ENCODE results near the gene PRDX3. TPM values are rescaled to one million over a fixed set of nuclear protein-coding genes. Genes with fewer than 3 reads are reported as not detected.
"Not testable (repeated sequence)": the region's sequence is repeated elsewhere in the genome, so short reads cannot be mapped to it uniquely, and the experiment has no call there.

Gene PRDX3
- total RNA-seq, 3 donors from 2014 or later (not counting 1 experiment from before 2014, with no cell fraction given) = 12.5 to 17.4 (median 15.3) TPM

GRCh38 chr10:119139464-119140067, 39.0 kb downstream of the PRDX3 start:
- peak; percentile 41 for TF ChIP-seq CTCF (IDR thresholded peaks at IDR 0.05)
- Histone ChIP-seq H3K4me1 (ENCODE audit: control insufficient read depth, insufficient read depth, low read length) (peaks cover 6% of the 10 kb centered on the region), H3K4me3 (ENCODE audit: low read length) (no peak overlapping the region), H3K9me3 (ENCODE audit: control insufficient read depth, insufficient read depth, low read length) (no peaks in the 10 kb centered on the region), H3K36me3 (ENCODE audit: control insufficient read depth, insufficient read depth, low read length) (no peaks in the 10 kb centered on the region), H3K27me3 (ENCODE audit: control insufficient read depth, insufficient read depth, low read length) (no peaks in the 10 kb centered on the region), H3K27ac (ENCODE audit: low read length) (no peak overlapping the region)
- Mint-ChIP-seq H3K36me3 (no peaks in the 10 kb centered on the region), H3K27ac (peak overlapping the region in 1 of 2 donors; percentile 24), H3K9me3 (no peaks in the 10 kb centered on the region), H3K4me3 (no peak overlapping the region), H3K27me3 (ENCODE audit: low read depth in 2 of 2) (no peaks in the 10 kb centered on the region), H3K4me1 (peaks cover 7 to 14% of the 10 kb centered on the region in 2 donors)
- DNase-seq = peak; percentile 34 to 70
- ATAC-seq = peak; percentile 74 to 77 (median 77)
- 85% methylated on average over 13 of the region's 13 CpGs for WGBS (ENCODE audit: insufficient coverage)
- intact Hi-C loops (cut with micrococcal nuclease) = no loop called here

- Histone ChIP-seq H3K4me1 (ENCODE audit: control insufficient read depth, insufficient read depth, low read length) (peaks cover 9% of the 10 kb centered on the region), H3K27ac (ENCODE audit: low read length) (no peak overlapping the region), H3K27me3 (ENCODE audit: control insufficient read depth, insufficient read depth, low read length) (no peaks in the 10 kb centered on the region), H3K9me3 (ENCODE audit: control insufficient read depth, insufficient read depth, low read length) (no peaks in the 10 kb centered on the region), H3K36me3 (ENCODE audit: control insufficient read depth, insufficient read depth, low read length) (peaks cover 5% of the 10 kb centered on the region), H3K4me3 (ENCODE audit: low read length) (no peak overlapping the region)
- peaks cover 7 to 14% of the 10 kb centered on the region in 2 donors for H3K4me1 Mint-ChIP-seq
- H3K4me3 Mint-ChIP-seq = no peak overlapping the region
- no peak for ATAC-seq
- H3K9me3 Mint-ChIP-seq = no peaks in the 10 kb centered on the region
- intact Hi-C loops (cut with micrococcal nuclease) = no loop called here
- WGBS (ENCODE audit: insufficient coverage) = 94% methylated on average over 16 of the region's 16 CpGs
- no peaks in the 10 kb centered on the region for H3K36me3 Mint-ChIP-seq
- no peaks in the 10 kb centered on the region for H3K27me3 Mint-ChIP-seq (ENCODE audit: low read depth in 2 of 2)
- no peak for TF ChIP-seq CTCF (IDR thresholded peaks at IDR 0.05)
- H3K27ac Mint-ChIP-seq = peak overlapping the region in 1 of 2 donors; percentile 22
- no peak for DNase-seq
Measured at GRCh38 chr10:119138346-119139306, 40.0 kb downstream of the PRDX3 start.

GRCh38 chr10:119137878-119138277, 40.7 kb downstream of the PRDX3 start:
- H3K27me3 Mint-ChIP-seq (ENCODE audit: low read depth in 2 of 2); intact Hi-C loops (cut with micrococcal nuclease); H3K27me3 ChIP-seq (ENCODE audit: control insufficient read depth, insufficient read depth, low read length); H3K36me3 Mint-ChIP-seq; H3K4me3 ChIP-seq (ENCODE audit: low read length); H3K9me3 Mint-ChIP-seq; H3K9me3 ChIP-seq (ENCODE audit: control insufficient read depth, insufficient read depth, low read length); DNase-seq; ATAC-seq; H3K4me3 Mint-ChIP-seq; H3K27ac ChIP-seq (ENCODE audit: low read length); H3K27ac Mint-ChIP-seq: not testable (repeated sequence)
- H3K4me1 Mint-ChIP-seq = peaks cover 7 to 14% of the 10 kb centered on the region in 2 donors
- Histone ChIP-seq H3K4me1 (ENCODE audit: control insufficient read depth, insufficient read depth, low read length) (peaks cover 11% of the 10 kb centered on the region), H3K36me3 (ENCODE audit: control insufficient read depth, insufficient read depth, low read length) (peaks cover 12% of the 10 kb centered on the region)
- WGBS (ENCODE audit: insufficient coverage) = 94% methylated on average over 7 of the region's 8 CpGs

- Histone ChIP-seq H3K9me3 (ENCODE audit: control insufficient read depth, insufficient read depth, low read length) (no peaks in the 10 kb centered on the region), H3K36me3 (ENCODE audit: control insufficient read depth, insufficient read depth, low read length) (peaks cover 16% of the 10 kb centered on the region), H3K4me3 (ENCODE audit: low read length) (no peak overlapping the region), H3K27ac (ENCODE audit: low read length) (no peak overlapping the region), H3K4me1 (ENCODE audit: control insufficient read depth, insufficient read depth, low read length) (peaks cover 23% of the 10 kb centered on the region), H3K27me3 (ENCODE audit: control insufficient read depth, insufficient read depth, low read length) (no peaks in the 10 kb centered on the region)
- ATAC-seq (no peak), DNase-seq (no peak)
- Mint-ChIP-seq H3K27ac (peak overlapping the region in 1 of 2 donors; percentile 31), H3K36me3 (no peaks in the 10 kb centered on the region), H3K4me1 (peaks cover 22 to 29% of the 10 kb centered on the region in 2 donors), H3K9me3 (no peaks in the 10 kb centered on the region), H3K4me3 (no peak overlapping the region), H3K27me3 (ENCODE audit: low read depth in 2 of 2) (no peaks in the 10 kb centered on the region)
- 89% methylated on average over 6 of the region's 7 CpGs for WGBS (ENCODE audit: insufficient coverage)
- intact Hi-C loops (cut with micrococcal nuclease) = no loop called here
- no peak for TF ChIP-seq CTCF (IDR thresholded peaks at IDR 0.05)
Measured at GRCh38 chr10:119136084-119136483, 42.5 kb downstream of the PRDX3 start.
